ENCODE results near the gene MALAT1. TPM values are rescaled to one million over a fixed set of nuclear protein-coding genes. Genes with fewer than 3 reads are reported as not detected.

The MALAT1 gene
- total and polyA plus RNA-seq, 2 of the 13 experiments (the other 11 are each of a cell fraction or from before 2014, with no cell fraction given), result 143 to 1,237 TPM

DNA sequence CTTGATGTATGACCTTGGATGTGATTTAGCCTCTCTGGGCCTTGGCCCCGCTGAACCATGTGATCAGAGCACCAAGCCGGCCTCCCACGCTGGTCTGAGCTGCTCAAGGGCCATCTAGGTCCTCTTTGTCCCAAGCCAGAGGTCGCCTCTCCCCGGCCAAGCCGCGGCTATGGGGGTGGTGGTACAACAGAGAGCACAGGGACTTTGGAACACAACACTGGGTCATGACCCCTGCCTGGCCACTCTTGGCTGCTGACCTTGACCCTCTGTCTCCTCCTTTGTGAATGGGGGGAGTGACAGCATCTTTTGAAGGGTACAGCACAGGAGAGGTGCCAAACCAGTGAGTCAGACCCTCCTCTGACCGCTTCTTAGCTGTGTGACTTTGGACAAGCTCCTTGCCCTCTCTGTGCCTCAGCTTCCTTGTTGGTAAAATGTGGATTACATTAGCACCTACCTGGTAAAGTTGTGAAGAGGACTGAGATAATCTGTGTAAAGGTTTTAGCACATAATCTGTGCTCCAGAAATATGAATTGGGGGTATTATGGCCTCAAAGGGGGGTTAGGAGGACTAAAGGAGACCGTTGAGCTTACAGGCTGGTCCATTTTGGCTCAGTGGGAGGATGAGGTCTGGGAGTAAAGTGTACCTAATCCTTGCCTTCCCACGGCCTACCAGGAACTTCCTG lies 30.8 kb downstream of the MALAT1 start (continued):
- TF ChIP-seq NR2C2 (CRISPR knock-in tag; IDR thresholded peaks at IDR 0.05; ENCODE audit: borderline replicate concordance) (peak; percentile 97), SYNCRIP (IDR thresholded peaks at IDR 0.05; ENCODE audit: insufficient read depth, low read depth, low read length) (no peak), TBP (CRISPR knock-in tag; IDR thresholded peaks at IDR 0.05) (no peak)
- TF ChIP-seq, protein P1, sequence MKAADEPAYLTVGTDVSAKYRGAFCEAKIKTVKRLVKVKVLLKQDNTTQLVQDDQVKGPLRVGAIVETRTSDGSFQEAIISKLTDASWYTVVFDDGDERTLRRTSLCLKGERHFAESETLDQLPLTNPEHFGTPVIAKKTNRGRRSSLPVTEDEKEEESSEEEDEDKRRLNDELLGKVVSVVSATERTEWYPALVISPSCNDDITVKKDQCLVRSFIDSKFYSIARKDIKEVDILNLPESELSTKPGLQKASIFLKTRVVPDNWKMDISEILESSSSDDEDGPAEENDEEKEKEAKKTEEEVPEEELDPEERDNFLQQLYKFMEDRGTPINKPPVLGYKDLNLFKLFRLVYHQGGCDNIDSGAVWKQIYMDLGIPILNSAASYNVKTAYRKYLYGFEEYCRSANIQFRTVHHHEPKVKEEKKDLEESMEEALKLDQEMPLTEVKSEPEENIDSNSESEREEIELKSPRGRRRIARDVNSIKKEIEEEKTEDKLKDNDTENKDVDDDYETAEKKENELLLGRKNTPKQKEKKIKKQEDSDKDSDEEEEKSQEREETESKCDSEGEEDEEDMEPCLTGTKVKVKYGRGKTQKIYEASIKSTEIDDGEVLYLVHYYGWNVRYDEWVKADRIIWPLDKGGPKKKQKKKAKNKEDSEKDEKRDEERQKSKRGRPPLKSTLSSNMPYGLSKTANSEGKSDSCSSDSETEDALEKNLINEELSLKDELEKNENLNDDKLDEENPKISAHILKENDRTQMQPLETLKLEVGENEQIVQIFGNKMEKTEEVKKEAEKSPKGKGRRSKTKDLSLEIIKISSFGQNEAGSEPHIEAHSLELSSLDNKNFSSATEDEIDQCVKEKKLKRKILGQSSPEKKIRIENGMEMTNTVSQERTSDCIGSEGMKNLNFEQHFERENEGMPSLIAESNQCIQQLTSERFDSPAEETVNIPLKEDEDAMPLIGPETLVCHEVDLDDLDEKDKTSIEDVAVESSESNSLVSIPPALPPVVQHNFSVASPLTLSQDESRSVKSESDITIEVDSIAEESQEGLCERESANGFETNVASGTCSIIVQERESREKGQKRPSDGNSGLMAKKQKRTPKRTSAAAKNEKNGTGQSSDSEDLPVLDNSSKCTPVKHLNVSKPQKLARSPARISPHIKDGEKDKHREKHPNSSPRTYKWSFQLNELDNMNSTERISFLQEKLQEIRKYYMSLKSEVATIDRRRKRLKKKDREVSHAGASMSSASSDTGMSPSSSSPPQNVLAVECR (CRISPR knock-in tag; IDR thresholded peaks at IDR 0.05; ENCODE audit: borderline replicate concordance), result peak; percentile 70; the same call in 1 of the 2 replicates

DNA sequence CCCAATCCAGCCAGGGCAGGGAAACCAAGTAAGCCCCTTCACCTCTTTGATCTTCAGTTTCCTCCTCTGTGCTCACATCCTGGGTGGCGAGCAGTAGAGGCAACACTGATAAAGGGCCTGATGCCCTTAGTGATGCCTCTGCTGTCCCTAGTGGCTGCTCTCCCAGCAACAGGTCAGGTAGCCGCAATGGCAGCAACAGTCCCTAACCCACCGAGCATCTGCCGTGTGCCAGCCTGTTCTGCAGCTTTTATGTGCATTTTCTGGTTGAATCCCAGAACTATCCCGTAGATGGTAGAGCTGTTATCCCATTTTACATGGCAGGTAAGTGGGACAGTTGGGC lies 31.3 kb downstream of the MALAT1 start:
- Histone ChIP-seq H3K9me3 (ENCODE audit: low read length) (no peaks in the 10 kb centered on the region), H3K79me2 (ENCODE audit: insufficient read depth, low read length) (peaks cover 19% of the 10 kb centered on the region), H2AFZ (ENCODE audit: low read length) (no peak overlapping the region), H3K9ac (ENCODE audit: insufficient read depth, low read depth, low read length) (no peak overlapping the region), H3K27ac (ENCODE audit: extremely low read length, insufficient read depth, low read length) (peak overlapping the region; percentile 66), H4K20me1 (ENCODE audit: insufficient read depth, low read length) (0 out of 2 replicates have a peak, but pooled peaks cover 3% of the 10 kb centered on the region), H3K4me3 (replicated peaks in 1 of 3; ENCODE audit: insufficient read depth in 1 of 3, low read depth in 2 of 3, low read length in 3 of 3) (no peak overlapping the region), H3K27me3 (ENCODE audit: control insufficient read depth in 1 of 2, insufficient read depth in 2 of 2, low read length in 2 of 2) (no peaks in the 10 kb centered on the region; a peak in 1 of 5 replicates), H3K36me3 (replicated peaks in 1 of 2; ENCODE audit: control insufficient read depth in 1 of 2, insufficient read depth in 2 of 2, low read length in 2 of 2) (peaks cover 20 to 37% of the 10 kb centered on the region in 2 experiments), H3K4me2 (ENCODE audit: low read depth, low read length) (no peak overlapping the region), H3K4me1 (ENCODE audit: insufficient read depth, low read length) (peaks cover 47% of the 10 kb centered on the region)
- in situ Hi-C loops (cut with HindIII; ENCODE audit: extremely low pct_ligation_motif_present, low pct_unique_long_range_greater_than_20kb), result no loop called here
- peak; percentile 62 for ATAC-seq
- WGBS (ENCODE audit: low lambda C conversion rate), result 95% methylated on average over 5 of the region's 5 CpGs
- CTCF ChIA-PET (ENCODE audit: low intra/inter-chr PET ratio, low total read pairs), result no interaction called here
- POLR2A ChIA-PET, result interaction anchor here (1.0 to 1.7 kb wide), 8 partner anchors 21 to 145 kb away, joined by 3 to 12 read pairs (median 6); partner anchors contain the start of gene NEAT1
- intact Hi-C loops (cut with micrococcal nuclease; ENCODE audit: unreplicated experiment), result no loop called here
- no peak for FAIRE-seq
- no peak for DNase-seq (ENCODE audit: low spot score)
- BruUV-seq (replicated peaks), result no TSS peak
- no peak for TF ChIP-seq SOX5 (CRISPR knock-in tag; IDR thresholded peaks at IDR 0.05; ENCODE audit: borderline replicate concordance)
- TF ChIP-seq ZNF674 (CRISPR knock-in tag; IDR thresholded peaks at IDR 0.05; ENCODE audit: low read depth), result no peak
- TF ChIP-seq HDAC1 (CRISPR knock-in tag; IDR thresholded peaks at IDR 0.05), result no peak
- 0 out of 2 replicates have a peak, but pooled peaks have one; percentile 7 for TF ChIP-seq ZFY (CRISPR knock-in tag; IDR thresholded peaks at IDR 0.05)
- TF ChIP-seq, protein P2, sequence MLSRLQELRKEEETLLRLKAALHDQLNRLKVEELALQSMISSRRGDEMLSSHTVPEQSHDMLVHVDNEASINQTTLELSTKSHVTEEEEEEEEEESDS (CRISPR knock-in tag; IDR thresholded peaks at IDR 0.05; ENCODE audit: borderline replicate concordance), result no peak
- TF ChIP-seq, protein P3, sequence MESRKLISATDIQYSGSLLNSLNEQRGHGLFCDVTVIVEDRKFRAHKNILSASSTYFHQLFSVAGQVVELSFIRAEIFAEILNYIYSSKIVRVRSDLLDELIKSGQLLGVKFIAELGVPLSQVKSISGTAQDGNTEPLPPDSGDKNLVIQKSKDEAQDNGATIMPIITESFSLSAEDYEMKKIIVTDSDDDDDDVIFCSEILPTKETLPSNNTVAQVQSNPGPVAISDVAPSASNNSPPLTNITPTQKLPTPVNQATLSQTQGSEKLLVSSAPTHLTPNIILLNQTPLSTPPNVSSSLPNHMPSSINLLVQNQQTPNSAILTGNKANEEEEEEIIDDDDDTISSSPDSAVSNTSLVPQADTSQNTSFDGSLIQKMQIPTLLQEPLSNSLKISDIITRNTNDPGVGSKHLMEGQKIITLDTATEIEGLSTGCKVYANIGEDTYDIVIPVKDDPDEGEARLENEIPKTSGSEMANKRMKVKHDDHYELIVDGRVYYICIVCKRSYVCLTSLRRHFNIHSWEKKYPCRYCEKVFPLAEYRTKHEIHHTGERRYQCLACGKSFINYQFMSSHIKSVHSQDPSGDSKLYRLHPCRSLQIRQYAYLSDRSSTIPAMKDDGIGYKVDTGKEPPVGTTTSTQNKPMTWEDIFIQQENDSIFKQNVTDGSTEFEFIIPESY (CRISPR knock-in tag; IDR thresholded peaks at IDR 0.05), result peak; percentile 32; the same call in 1 of the 2 replicates
- TF ChIP-seq GLI4 (CRISPR knock-in tag; IDR thresholded peaks at IDR 0.05; ENCODE audit: borderline replicate concordance), result no peak
- TF ChIP-seq, protein P4, sequence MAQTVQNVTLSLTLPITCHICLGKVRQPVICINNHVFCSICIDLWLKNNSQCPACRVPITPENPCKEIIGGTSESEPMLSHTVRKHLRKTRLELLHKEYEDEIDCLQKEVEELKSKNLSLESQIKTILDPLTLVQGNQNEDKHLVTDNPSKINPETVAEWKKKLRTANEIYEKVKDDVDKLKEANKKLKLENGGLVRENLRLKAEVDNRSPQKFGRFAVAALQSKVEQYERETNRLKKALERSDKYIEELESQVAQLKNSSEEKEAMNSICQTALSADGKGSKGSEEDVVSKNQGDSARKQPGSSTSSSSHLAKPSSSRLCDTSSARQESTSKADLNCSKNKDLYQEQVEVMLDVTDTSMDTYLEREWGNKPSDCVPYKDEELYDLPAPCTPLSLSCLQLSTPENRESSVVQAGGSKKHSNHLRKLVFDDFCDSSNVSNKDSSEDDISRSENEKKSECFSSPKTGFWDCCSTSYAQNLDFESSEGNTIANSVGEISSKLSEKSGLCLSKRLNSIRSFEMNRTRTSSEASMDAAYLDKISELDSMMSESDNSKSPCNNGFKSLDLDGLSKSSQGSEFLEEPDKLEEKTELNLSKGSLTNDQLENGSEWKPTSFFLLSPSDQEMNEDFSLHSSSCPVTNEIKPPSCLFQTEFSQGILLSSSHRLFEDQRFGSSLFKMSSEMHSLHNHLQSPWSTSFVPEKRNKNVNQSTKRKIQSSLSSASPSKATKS (CRISPR knock-in tag; IDR thresholded peaks at IDR 0.05), result no peak
- no peak for TF ChIP-seq RORA (CRISPR knock-in tag; IDR thresholded peaks at IDR 0.05)
- no peak for TF ChIP-seq SMAD1 (CRISPR knock-in tag; IDR thresholded peaks at IDR 0.05; ENCODE audit: borderline replicate concordance, low read depth)

All from HepG2 (cell line).